Testis (tissue), 2 donors: ENCODE results near the gene BAIAP3.

Experiments
- POLR2A ChIP-seq: fragments of 450-650 bp; IDR thresholded peaks from one replicate; pipeline ENCODE4 v1.6.1; 2017; ENCODE audit warnings: antibody characterized with exemption, mild to moderate bottlenecking, moderate library complexity
- TF ChIP-seq, protein P1 (sequence below), 3 experiments: fragments of 450-650 bp in 2 of 3; fragments of 200-600 bp in 1 of 3; sonication (generic) in 1 of 3; IDR thresholded peaks; one replicate each; pipeline ENCODE4 v1.5.1; 2016 to 2019; ENCODE audit warnings: antibody characterized with exemption in 3 of 3, mild to moderate bottlenecking in 2 of 3, moderate library complexity in 1 of 3

- TF ChIP-seq, protein P1, sequence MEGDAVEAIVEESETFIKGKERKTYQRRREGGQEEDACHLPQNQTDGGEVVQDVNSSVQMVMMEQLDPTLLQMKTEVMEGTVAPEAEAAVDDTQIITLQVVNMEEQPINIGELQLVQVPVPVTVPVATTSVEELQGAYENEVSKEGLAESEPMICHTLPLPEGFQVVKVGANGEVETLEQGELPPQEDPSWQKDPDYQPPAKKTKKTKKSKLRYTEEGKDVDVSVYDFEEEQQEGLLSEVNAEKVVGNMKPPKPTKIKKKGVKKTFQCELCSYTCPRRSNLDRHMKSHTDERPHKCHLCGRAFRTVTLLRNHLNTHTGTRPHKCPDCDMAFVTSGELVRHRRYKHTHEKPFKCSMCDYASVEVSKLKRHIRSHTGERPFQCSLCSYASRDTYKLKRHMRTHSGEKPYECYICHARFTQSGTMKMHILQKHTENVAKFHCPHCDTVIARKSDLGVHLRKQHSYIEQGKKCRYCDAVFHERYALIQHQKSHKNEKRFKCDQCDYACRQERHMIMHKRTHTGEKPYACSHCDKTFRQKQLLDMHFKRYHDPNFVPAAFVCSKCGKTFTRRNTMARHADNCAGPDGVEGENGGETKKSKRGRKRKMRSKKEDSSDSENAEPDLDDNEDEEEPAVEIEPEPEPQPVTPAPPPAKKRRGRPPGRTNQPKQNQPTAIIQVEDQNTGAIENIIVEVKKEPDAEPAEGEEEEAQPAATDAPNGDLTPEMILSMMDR (IDR thresholded peaks at IDR 0.05) = no peak
- TF ChIP-seq POLR2A = no peak
These were observed 64.9 kb downstream of the BAIAP3 start for GRCh38 chr16:1398351-1398750.
